ENCODE data around the gene DNAI2.
"Not testable (repeated sequence)": the region's sequence is repeated elsewhere in the genome, so short reads cannot be mapped to it uniquely, and the experiment has no call there.

The DNAI2 gene

GRCh38 chr17:74253036-74253435 lies 21.0 kb upstream of the DNAI2 start:
- no peak for TF ChIP-seq ZNF274 (IDR thresholded peaks at IDR 0.05; ENCODE audit: low read depth, low read length)
- no peak overlapping the region for H3K4me3 ChIP-seq (ENCODE audit: low read length)

- no peak for TF ChIP-seq ZNF274 (IDR thresholded peaks at IDR 0.05; ENCODE audit: low read depth, low read length)
- no peak overlapping the region for H3K4me3 ChIP-seq (ENCODE audit: low read length)
These were observed 16.7 kb upstream of the DNAI2 start for GRCh38 chr17:74257311-74257710.

- TF ChIP-seq ZNF274 (IDR thresholded peaks at IDR 0.05; ENCODE audit: low read depth, low read length) = no peak
- no peak overlapping the region for H3K4me3 ChIP-seq (ENCODE audit: low read length)
These were observed 14.1 kb upstream of the DNAI2 start for GRCh38 chr17:74259667-74260524.

GRCh38 chr17:74260525-74260850 lies 13.5 kb upstream of the DNAI2 start:
- no peak overlapping the region for H3K4me3 ChIP-seq (ENCODE audit: low read length)
- TF ChIP-seq ZNF274 (IDR thresholded peaks at IDR 0.05; ENCODE audit: low read depth, low read length) = no peak

GRCh38 chr17:74262601-74263000 lies 11.4 kb upstream of the DNAI2 start:
- TF ChIP-seq ZNF274 (IDR thresholded peaks at IDR 0.05; ENCODE audit: low read depth, low read length) = no peak
- H3K4me3 ChIP-seq (ENCODE audit: low read length) = no peak overlapping the region

- not testable (repeated sequence) for H3K4me3 ChIP-seq (ENCODE audit: low read length)
These were observed 7.0 kb upstream of the DNAI2 start for GRCh38 chr17:74267054-74267453.

- TF ChIP-seq ZNF274 (IDR thresholded peaks at IDR 0.05; ENCODE audit: low read depth, low read length) = no peak
- H3K4me3 ChIP-seq (ENCODE audit: low read length) = no peak overlapping the region
These were observed 6.5 kb upstream of the DNAI2 start for GRCh38 chr17:74267579-74267978.

- no peak for TF ChIP-seq ZNF274 (IDR thresholded peaks at IDR 0.05; ENCODE audit: low read depth, low read length)
- H3K4me3 ChIP-seq (ENCODE audit: low read length) = no peak overlapping the region
These were observed 6.0 kb upstream of the DNAI2 start for GRCh38 chr17:74267987-74268499.

GRCh38 chr17:74268558-74268957 lies 5.5 kb upstream of the DNAI2 start:
- no peak for TF ChIP-seq ZNF274 (IDR thresholded peaks at IDR 0.05; ENCODE audit: low read depth, low read length)
- no peak overlapping the region for H3K4me3 ChIP-seq (ENCODE audit: low read length)

- H3K4me3 ChIP-seq (ENCODE audit: low read length) = no peak overlapping the region
- no peak for TF ChIP-seq ZNF274 (IDR thresholded peaks at IDR 0.05; ENCODE audit: low read depth, low read length)
These were observed 3.7 kb upstream of the DNAI2 start for GRCh38 chr17:74270333-74270732.

- TF ChIP-seq ZNF274 (IDR thresholded peaks at IDR 0.05; ENCODE audit: low read depth, low read length) = no peak
- H3K4me3 ChIP-seq (ENCODE audit: low read length) = no peak overlapping the region
These were observed 2.8 kb upstream of the DNAI2 start for GRCh38 chr17:74271281-74271680.

- H3K4me3 ChIP-seq (ENCODE audit: low read length) = no peak overlapping the region
- no peak for TF ChIP-seq ZNF274 (IDR thresholded peaks at IDR 0.05; ENCODE audit: low read depth, low read length)
These were observed 2.0 kb upstream of the DNAI2 start for GRCh38 chr17:74271901-74272561.

- no peak for TF ChIP-seq ZNF274 (IDR thresholded peaks at IDR 0.05; ENCODE audit: low read depth, low read length)
- no peak overlapping the region for H3K4me3 ChIP-seq (ENCODE audit: low read length)
These were observed 1.3 kb upstream of the DNAI2 start for GRCh38 chr17:74272731-74273201.

GRCh38 chr17:74274709-74275340 lies 791 bp downstream of the DNAI2 start:
- TF ChIP-seq ZNF274 (IDR thresholded peaks at IDR 0.05; ENCODE audit: low read depth, low read length) = no peak
- H3K4me3 ChIP-seq (ENCODE audit: low read length) = no peak overlapping the region

GRCh38 chr17:74276051-74276476 lies 2.0 kb downstream of the DNAI2 start:
- no peak overlapping the region for H3K4me3 ChIP-seq (ENCODE audit: low read length)
- no peak for TF ChIP-seq ZNF274 (IDR thresholded peaks at IDR 0.05; ENCODE audit: low read depth, low read length)

Data from GM08714 (cell line).